Kidney (tissue), 14 donors: ENCODE data around the gene AKR1C8. TPM values are rescaled to one million over a fixed set of nuclear protein-coding genes. Genes with fewer than 3 reads are reported as not detected.
"Not testable (repeated sequence)": the region's sequence is repeated elsewhere in the genome, so short reads cannot be mapped to it uniquely, and the experiment has no call there.

Source experiments
- DNase-seq, 5 donors: peaks; one replicate each; pipeline ENCODE4 v3.0.0-alpha.2; 2013 to 2020
- FAIRE-seq: peaks from 2 replicates; lab custom pipeline; 2012; peaks lifted over from hg19 to GRCh38; lab: Jason Lieb, UNC
- H3K27ac ChIP-seq, 2 donors: one replicate each; pipeline ENCODE4 v1.7.0; 2013; ENCODE audit warnings: low read depth in 2 of 2, low read length in 2 of 2, inconsistent platforms in 1 of 2
- H3K27me3 ChIP-seq: one replicate; pipeline ENCODE4 v1.7.1; 2013; ENCODE audit warnings: low read length, inconsistent platforms; ENCODE audit not compliant: control insufficient read depth, insufficient read depth
- H3K36me3 ChIP-seq, 3 donors: one replicate each; pipeline versions ENCODE4 v1.7.0 to v1.7.1; 2013; ENCODE audit warnings: low read length in 3 of 3, control low read depth in 1 of 3, inconsistent platforms in 1 of 3; ENCODE audit not compliant: insufficient read depth in 3 of 3, control insufficient read depth in 2 of 3
- H3K4me1 ChIP-seq, 3 donors: one replicate each; pipeline versions ENCODE4 v1.7.0 to v1.7.1; 2013; ENCODE audit warnings: low read length in 3 of 3, inconsistent platforms in 1 of 3, low read depth in 1 of 3; ENCODE audit not compliant: control insufficient read depth in 2 of 3, insufficient read depth in 2 of 3
- H3K4me3 ChIP-seq, 3 donors: one replicate each; pipeline versions ENCODE4 v1.7.0 to v1.8.1; 2013; ENCODE audit warnings: low read length in 3 of 3, control low read depth in 1 of 3, inconsistent platforms in 1 of 3
- H3K9ac ChIP-seq, 3 donors: one replicate each; pipeline versions ENCODE4 v1.7.0 to v1.7.1; 2013; ENCODE audit warnings: low read length in 3 of 3, control low read depth in 1 of 3, inconsistent platforms in 1 of 3
- H3K9me3 ChIP-seq, 3 donors: one replicate each; pipeline versions ENCODE4 v1.7.0 to v1.7.1; 2013; ENCODE audit warnings: low read length in 3 of 3, control low read depth in 1 of 3, inconsistent platforms in 1 of 3; ENCODE audit not compliant: control insufficient read depth in 2 of 3, insufficient read depth in 1 of 3
- CTCF ChIP-seq: IDR thresholded peaks from 3 replicates; pipeline ENCODE4 v1.5.1; 2012; ENCODE audit warnings: mild to moderate bottlenecking, moderate library complexity, borderline replicate concordance; ENCODE audit not compliant: insufficient read depth; ENCODE audit errors: extremely low read depth
- intact Hi-C: fragments of 100-400 bp; cut with DNase I; formaldehyde crosslinking; loops from one replicate; pipeline ENCODE4 v1.11.1; 2022
- polyA plus RNA-seq: library from polyadenylated mRNA; stranded (reverse); fragments of 350-450 nt; fragmentation: Illumina TruSeq; extraction: RNeasy Lipid Tissue Mini Kit (QIAGEN cat#74804); gene quantifications from one replicate; pipeline ENCODE4 v1.2.3, GENCODE V29; 2014; ENCODE audit warnings: low read depth, low replicate concordance; ENCODE audit not compliant: insufficient read depth
- total RNA-seq: library from RNA; stranded (reverse); fragmentation: NEBNext Ultra II Directional; extraction: Animal tissue kit (Norgen Biotek cat#: 25700); gene quantifications from one replicate; pipeline ENCODE4 v1.2.1, GENCODE V29; 2021
- donor health status: control.
- donor health status: control.
- donor health status: control.
- donor health status: control.
- donor health status: control.
- donor health status: DM: yes; HTN: yes; CAD: no.
- donor health status: Normal renal cell carcinoma (clear cell type).

The AKR1C8 gene
- total and polyA plus RNA-seq, 2 donors from 2014 or later: 0.66 TPM; not detected in 1

- Histone ChIP-seq H3K36me3 (no peaks in the 10 kb centered on the region), H3K9me3 (no peaks in the 10 kb centered on the region), H3K9ac (no peak overlapping the region), H3K4me1 (no peaks in the 10 kb centered on the region), H3K27me3 (no peaks in the 10 kb centered on the region), H3K27ac (no peak overlapping the region), H3K4me3 (no peak overlapping the region)
- intact Hi-C loops: no loop called here
- FAIRE-seq: no peak
- no peak for TF ChIP-seq CTCF
- no peak for DNase-seq
Observed at GRCh38 chr10:5211696-5212536, 27.0 kb upstream of the AKR1C8 start.

- H3K27ac ChIP-seq, H3K36me3 ChIP-seq, H3K27me3 ChIP-seq, intact Hi-C loops, FAIRE-seq, H3K4me3 ChIP-seq, H3K4me1 ChIP-seq, DNase-seq, H3K9me3 ChIP-seq, H3K9ac ChIP-seq: not testable (repeated sequence)
Observed at GRCh38 chr10:5210261-5210660, 25.3 kb upstream of the AKR1C8 start.

GRCh38 chr10:5209776-5210175, 24.8 kb upstream of the AKR1C8 start:
- H3K27ac ChIP-seq, H3K4me1 ChIP-seq, H3K9ac ChIP-seq, intact Hi-C loops, H3K36me3 ChIP-seq, FAIRE-seq, H3K4me3 ChIP-seq, DNase-seq, H3K9me3 ChIP-seq, H3K27me3 ChIP-seq: not testable (repeated sequence)

- Histone ChIP-seq H3K9ac (no peak overlapping the region), H3K36me3 (no peaks in the 10 kb centered on the region), H3K27ac (no peak overlapping the region), H3K4me3 (no peak overlapping the region), H3K9me3 (peaks cover 0 to 7% (median 0%) of the 10 kb centered on the region in 3 donors), H3K4me1 (no peaks in the 10 kb centered on the region), H3K27me3 (no peaks in the 10 kb centered on the region)
- TF ChIP-seq CTCF: no peak
- FAIRE-seq (no peak), DNase-seq (no peak)
- intact Hi-C loops: no loop called here
Observed at GRCh38 chr10:5206799-5207198, 21.8 kb upstream of the AKR1C8 start.
